Activated CD4-positive, alpha-beta T cell treated with anti-CD3 and anti-CD28 coated beads for 1 hour (primary cell): ENCODE data around the gene ARHGAP4.

Experiments used
- DNase-seq: peaks from one replicate; pipeline ENCODE4 v3.0.0-alpha.2; 2020

Gene ARHGAP4

DNA sequence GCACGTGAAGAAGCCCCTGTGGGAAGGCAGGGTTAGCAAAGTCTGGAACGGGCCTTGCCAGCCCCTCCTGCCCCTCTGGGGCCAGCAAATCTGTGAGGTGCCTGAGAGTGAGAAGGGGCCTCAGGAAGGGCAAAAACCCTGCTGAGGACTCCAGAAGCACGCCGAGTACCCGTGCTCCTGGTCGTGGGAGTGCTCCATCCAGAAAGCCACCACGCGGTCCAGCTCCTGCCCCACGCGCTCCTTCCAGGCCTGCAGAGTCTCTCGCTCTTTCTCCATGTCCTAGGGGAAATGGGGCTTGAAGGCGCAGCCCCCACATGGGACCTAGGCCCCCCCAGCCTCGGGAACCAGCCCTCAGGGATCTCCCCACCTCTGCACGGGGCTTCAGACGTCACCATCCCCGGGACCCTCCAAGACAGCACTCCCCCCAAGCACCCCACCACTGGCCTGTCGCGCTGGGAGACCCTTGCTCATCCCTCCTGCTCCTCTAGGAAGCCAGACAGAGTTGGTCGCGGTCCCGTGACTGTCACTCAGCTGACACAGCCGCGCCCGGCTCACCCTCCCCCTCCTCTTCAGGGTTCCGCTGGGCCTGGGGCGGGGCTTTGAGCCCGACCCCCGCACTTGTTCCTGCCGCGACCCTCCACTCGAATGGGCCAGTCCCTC, 18.2 kb upstream of the ARHGAP4 start, which contains the start of gene RENBP:
RENBP (minus strand) TSS at position 504 of the 660 bp plus-strand sequence; CDS start at position 471, 33 bp downstream.
- DNase-seq: no peak

DNA sequence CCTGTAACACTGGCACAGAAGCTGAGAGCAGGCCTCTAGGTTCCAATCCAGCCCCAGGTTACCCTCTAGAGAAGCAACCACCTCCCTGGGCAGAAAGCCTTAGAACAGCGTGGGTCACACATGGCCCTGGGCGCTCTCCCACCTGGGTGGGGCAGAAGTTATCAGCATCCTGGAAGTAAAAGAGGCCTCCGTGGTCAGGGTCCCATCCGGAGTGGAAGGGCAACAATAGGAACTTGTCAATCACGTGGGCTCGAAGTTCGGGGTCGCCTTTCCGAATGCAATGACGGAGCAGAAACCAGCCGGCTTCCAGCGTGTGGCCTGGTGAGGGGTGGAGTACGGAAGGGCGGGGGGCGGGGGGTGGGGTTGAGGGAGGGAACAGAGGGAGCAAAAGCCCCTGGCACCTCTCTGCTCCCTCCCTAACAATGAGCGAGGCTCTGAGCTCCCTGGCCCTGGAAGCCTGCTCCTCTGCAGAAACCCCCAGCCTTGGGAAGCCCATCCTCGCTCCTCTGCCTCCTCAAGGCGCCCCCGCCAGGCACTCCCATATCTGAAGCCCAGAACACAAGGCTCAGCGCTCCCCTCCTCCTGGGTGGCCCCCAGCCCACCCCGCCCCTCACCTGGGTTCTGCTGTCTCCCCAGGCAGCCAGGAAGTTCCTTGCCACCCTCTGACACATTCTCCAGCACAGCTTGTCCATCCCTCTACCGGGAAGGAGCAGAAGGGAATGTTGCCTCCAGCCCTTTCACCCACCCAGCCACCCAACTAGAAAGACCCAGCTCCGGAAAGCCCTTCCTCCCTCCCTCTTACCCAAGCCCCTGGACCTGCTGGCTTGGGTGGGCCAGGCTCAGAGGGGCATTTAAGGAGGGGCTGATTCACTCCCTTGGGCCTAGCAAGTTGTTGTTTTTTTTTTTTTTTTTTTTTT, 15.5 kb upstream of the ARHGAP4 start:
- DNase-seq: no peak

DNA sequence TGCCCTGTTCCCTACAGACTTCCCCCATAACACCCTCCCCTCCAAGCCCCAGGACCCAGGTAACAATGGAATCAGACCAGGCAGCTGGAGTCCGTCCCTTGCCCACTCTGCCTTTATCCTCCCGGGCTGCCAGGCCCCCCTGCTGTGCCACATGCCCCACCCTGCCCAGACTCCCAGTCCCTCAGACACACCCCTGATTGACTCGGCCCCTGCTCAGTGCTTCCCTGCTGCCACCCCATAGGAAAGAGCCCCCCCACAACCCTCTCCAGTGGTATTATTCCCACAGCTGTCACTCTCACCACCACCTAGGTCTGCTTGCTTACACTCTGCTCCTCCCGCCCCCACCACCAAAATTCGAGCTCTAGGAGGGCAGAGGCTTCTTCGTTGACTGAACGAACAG, 13.5 kb upstream of the ARHGAP4 start:
- no peak for DNase-seq

DNA sequence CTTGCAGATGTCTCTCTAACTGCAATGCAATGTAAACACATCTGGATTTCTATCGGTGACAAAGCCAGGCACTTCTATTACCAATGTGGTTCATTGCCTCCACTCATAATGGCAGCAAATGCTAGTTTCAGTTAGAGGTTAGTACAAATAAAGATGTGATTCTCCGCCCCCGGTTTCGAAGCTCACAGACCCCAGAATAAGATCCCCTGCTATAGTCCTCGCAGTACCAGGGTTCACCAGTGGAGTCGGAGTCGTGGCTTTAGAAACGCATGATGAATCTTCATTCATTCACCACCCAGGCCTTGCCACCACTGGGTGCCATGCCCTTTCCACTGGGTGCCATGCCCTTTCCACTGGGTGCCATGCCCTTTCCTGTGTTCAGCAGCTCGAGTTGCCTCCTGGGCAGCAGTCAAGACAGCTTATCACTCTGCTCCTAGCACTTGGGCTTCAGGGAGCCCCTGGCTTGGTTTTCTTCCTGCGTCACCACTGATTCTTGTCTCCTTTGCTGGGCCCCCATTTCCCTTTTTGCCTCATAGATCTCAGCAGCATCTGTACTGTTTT, 12.2 kb upstream of the ARHGAP4 start:
- DNase-seq: no peak

DNA sequence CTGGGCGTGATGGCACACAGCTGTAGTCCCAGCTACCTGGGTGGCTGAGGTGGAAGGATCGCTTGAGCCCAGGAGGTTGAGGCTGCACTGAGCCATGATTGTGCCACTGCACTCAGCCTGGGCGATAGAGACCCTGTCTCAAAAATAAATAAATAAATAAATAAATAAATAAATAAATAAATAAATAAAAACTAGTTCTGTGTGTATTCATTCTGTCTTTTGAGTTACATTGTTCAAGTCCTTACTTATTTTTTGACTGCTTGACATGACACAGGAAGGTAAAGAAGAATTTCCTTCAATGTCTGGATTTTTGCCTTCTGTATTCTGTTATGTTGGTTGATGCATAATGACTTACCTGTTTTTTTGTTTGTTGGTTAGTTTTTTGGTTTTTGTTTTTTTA, 11.0 kb upstream of the ARHGAP4 start:
- DNase-seq: no peak

DNA sequence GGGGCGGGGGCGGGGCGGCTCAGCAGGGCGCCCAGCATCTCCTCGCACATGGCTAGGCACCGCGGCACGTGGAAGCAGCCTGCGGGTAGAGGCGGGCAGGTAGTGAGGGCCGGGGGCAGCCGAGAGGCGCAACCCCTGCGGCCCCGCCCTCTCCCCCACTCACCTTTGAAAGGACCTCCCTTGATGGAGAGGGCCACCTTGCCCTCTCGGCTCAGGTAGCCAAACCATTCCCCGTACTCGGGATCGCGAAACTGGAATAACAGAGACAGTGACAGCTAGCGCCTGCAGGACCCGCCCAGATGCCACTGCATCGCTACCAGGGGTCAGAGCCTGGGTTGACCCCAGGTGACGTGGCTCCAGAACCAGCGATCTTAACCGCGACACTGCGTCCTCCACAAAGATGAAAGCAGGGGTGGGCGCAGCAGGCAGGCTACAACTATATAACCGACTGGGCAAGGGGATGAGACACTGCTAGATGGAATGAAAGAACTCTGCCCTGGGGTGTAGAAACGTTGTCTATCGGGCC, 9.3 kb upstream of the ARHGAP4 start:
- no peak for DNase-seq

DNA sequence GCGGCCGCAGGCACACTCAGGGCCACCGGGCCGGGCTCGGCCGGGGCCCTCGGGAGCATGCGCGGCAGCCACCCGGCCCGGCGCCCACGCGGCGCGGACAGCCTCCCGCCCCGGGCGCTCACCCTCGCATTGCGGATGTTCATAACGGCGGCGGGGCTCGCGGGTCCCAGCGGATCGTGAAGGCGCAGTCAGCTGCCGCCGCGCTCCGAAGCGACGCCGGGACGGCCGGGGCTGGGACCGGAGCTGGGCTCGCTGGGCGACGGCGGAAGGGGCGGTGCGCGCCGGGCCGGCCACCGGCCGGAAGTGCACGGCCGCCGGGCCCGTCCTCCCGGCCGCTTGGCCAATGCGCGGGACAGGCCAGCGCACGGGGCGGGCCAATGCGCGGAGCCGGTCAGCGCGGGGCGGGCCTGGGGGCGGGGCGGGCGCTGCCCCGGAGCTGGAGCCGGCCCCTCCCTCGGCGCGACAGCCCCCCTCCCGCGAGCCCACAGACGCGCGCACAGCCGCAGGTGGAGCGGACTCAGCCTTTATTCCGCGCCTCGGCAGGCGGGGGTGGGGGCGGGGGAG, 8.8 kb upstream of the ARHGAP4 start, which contains the start of gene NAA10:
NAA10 (minus strand) TSS at position 276 of the 564 bp plus-strand sequence; CDS start at position 143, 133 bp downstream.
- DNase-seq: no peak

DNA sequence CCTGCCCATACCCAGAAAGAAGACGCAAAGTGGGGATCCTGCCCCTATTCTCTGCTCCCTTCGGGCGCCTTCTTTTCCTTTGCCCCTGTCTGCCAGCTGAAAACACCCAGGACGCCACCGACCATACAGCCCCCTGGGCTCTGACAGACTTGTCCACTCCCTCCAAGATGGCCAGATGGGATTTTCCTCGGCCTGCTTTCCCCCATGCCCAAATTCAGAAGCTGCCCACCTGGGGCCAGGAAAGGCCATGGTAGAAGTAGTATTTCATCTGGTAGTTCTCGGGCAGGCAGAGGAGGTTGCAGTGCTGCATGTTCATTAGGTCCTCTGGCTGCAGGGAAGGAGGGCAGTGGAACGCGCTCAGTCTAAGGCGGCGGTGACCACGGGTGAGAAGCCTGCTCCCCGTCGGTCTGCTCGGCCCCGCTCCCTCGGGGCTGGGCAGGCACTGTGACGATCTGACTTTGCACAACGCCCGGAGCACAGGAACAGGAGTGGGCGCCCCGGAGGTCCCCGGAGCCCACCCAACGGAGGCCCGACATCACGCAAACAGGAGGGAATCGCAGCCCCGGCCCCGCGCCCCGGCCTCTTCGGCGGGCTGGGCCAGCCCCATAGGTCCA, 8.2 kb upstream of the ARHGAP4 start:
- no peak for DNase-seq

DNA sequence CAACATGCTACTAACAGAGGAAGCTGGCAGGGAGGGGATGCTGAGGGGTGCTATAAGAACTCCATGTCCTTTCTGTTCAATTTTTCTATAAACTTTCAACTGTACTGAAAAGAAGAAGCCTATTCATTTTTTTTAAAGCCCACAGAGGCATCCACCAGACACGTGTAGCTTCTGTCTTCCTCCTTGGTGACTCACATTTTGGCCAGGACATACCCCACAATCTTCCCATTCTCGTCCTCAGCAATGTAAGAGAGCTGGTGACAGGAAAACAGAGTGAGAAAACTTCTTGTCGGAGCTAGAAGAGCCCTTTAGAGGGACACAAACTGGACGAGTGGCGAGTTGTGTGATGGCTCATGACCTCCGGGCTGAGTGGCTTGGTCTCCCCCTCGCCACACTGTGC, 7.7 kb upstream of the ARHGAP4 start:
- no peak for DNase-seq

DNA sequence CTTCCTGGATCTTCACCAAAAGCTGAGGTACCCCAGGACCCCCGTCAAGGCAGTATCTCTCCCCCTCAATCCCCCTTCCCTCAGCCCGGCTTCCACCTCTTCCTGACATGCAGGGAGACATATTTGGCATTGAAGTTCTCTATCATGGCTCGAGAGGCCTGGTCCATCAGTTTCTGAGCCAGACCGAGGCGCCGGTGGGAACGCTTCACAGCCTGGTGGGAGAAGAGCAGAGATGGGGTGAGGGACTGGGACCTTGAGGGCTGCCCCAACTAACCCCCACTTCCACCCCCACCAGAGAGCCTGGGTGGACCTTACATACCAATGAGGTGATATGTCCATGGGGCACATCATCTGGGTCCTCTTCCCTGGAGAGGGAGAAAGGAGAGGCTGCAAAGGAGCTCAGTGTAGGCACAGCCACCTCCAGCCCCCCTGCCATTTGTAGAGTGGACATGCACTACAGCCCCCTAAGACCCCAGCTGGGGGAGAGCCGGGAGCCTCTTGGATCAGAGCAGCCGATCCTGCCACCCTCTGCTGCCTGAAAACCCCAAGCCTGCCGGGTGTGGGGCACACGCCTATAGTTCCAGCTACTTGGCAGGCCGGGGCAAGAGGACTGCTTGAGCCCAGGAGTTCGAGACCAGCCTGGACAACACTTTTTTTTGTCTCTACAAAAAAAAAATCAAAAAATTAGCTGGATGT, 6.3 kb upstream of the ARHGAP4 start:
- DNase-seq: no peak

DNA sequence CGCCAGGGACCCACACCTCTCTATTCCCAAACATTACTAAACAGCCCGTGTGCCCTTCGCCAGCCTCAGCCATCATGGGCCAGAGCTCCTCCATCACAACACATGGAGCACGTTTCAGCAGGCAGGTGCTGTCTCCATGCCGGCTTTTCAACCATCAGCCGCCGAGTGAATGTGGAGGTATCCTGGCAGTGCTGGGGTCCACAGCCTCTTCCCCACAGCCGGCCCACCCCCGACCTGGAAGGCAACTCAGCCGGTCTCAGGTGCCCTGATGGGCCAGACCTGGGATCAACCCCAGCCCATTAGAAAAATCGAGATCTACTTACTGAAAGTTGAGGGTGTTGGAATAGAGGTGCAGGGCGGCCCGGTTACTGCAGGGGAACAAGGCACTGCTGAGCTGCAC, 5.7 kb upstream of the ARHGAP4 start:
- DNase-seq: no peak

DNA sequence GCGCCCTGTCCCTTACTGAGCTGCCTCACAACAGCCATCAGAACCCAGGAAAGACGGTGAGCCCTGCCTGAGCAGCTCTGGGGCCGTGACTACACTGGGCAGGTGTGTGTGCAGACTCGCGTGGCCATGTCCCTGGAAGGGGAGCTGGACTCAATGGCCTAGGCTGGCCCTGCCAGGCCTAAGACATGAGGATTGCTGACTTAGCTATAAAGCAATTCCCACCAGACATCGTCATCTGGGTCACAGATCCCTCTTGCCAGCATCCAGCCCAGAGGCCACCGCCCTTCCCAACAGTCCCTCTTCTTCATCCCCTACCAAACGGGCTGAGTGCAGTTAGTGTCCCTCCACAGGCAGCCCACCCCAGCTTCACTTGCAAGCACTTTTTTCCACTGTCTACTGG, 5.1 kb upstream of the ARHGAP4 start:
- no peak for DNase-seq

DNA sequence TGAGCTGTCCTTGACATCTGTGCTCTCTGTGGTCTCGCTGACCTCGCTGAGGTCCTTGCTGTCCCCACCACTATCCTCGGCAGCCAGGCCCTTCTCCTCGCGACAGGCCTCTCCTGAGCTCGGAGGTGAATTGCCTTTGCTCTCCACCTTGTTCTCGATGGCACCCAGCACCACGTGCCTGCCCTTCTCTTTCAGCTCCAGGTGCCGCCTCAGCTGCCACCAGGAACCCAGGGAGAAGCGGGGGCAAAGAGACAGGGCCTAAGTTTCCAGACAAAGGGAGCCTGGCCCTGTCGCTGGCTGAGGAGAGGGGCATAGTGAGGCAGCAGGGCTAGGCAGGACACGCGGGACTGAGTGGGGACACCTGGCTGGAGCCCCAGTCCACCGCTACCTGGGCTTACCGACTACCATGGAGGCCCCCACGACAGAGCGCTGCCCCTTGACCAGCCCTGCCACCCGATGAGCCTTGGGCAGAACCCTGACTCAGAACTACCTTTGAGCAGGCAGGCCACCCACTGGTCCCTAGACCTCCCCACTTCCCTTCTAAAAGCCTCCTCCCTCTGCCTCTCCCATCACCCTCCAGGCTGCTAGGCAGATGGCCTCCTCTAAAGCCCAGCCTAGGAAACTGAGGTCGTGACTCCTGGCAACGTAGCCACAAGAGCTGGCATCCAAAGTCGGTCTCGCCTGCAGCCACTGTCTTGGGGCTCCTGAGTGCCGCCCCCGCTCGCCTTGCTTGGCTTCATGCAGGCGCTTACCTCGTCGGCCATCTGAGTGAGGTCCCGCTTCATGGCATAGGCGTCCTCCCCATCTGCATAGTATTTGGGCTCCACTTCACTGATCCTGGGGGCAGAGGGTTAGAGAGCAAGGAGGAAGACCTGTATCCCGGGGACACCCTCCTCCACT, 4.2 kb upstream of the ARHGAP4 start:
- DNase-seq: no peak

DNA sequence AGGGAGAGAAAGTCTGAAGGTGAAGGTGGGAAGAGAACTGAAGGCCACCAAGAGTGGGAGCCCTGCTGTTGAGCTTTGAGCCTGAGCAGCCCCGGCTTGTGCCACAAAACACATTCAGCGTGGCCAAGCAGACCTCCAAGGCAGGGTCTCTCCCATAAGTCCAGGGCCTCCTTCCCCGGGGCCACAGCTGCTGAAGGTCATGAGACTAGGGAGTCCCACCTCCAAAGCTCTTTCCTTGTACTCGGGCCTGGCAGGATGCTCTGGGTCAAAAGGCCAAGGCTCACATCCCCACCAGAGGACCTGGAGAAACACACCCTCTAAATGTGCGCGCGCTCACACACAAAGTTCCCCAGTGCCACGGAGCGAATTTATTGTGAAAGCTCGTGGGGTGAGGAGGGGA, 3.5 kb upstream of the ARHGAP4 start:
- no peak for DNase-seq

DNA sequence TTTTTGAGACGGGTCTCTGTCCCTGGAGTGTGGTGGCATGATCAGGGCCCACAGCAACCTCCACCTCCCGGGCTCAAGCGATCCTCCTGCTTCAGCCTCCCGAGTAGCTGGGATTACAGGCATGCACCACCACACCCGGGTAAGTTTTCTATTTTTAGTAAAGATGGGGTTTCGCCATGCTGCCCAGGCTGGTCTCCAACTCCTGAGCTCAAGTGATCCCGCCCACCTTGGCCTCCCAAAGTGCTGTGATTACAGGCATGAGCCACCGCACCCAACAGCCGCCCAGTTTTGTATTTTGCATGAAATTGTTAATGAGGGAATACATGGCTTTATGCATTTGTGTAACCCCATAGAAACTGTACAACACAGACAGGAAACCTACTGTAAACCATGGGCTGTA, 2.8 kb upstream of the ARHGAP4 start:
- no peak for DNase-seq

DNA sequence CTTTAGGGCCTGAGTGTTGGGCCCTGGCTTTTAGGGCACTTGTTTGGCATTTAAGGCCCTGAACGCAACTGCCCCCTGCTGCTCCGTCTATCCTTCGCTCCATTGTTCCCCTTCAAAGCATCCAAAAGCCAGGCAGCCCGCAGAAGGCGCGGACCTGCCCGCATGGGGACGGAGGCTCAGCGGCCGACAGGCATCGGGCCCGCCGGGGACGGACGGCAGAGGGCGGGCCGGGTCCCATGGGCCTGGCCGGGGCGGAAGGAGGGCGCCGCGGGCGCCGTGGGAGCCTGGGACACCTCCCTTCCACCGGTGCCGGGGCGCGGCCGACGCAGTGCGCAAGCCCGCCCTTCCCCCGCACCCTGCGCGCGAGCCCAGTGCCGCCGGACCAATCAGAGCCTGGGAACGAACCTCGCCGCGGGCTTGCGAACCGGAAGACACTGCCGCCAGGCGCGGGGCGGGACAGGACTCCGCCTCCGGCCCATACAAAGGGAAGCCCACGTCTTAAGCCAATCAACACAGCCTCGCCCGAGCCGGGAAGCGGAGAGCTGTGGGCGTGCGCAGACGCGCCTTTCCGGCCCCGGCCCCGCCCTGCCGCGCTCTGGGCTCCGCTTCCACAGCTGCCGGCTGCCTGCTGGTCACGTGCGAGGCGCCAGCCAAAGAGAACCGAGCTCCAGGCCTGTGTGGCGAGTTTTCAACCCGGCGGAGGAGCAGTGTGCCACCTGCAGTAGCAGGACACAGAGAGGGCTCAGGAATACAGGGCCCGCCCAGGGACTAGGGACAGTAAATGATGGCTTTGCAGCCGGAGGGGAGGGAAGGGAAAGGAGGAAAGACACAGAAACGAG, 2.1 kb upstream of the ARHGAP4 start:
- peak; percentile 89 for DNase-seq

DNA sequence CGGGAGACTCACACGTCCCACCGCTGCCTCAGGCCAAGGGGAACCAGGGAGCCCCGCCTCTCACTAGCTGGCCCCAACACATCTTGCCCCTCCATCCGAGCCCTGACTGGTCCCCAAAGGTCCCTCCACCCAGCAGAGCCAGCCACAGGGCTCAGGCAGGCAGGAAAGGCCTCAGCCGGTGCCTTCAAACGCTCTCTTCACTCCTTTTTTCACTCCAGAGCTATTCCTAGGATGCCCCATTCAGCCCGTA, 1.5 kb upstream of the ARHGAP4 start:
- DNase-seq: no peak

DNA sequence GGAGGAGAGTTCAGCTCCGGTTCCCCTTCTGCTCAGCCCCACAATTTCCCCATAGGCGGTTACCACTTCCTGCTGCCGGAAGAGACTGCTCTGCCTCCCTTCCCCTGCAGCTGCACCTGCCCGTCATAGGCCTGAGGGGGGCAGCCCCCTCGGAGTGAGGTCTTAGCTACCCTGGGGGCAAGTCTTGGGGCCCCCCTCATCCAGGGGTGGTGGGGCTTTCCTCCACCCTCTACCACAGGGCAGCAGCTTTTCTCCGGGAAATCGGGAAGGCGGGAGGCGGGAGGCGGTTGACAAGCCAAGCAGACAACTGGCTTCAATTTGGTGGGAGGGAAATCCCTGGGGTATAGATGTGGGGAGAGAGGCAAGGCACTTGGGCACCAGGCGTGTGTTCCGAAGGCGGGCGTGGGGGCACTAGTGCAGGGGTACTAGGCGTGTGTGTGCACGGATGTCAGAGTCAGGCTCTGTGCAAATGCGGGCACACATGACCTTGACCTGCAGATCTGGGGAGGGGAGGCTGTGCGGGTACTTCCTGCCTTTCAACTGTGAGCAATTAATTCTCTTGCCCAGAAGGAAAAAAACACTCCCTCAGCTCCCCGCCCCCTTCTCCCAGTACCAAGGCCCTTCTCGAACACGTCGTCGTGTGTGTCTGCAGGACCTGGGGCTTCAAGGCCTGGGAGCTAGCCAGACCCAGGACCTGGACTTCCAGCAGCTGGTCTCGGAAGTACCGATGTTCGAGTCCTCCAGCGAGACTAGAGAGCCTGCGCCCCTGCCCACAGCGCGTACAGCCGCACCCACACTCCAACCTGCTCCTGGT, 1.0 kb upstream of the ARHGAP4 start:
- peak; percentile 59 for DNase-seq

DNA sequence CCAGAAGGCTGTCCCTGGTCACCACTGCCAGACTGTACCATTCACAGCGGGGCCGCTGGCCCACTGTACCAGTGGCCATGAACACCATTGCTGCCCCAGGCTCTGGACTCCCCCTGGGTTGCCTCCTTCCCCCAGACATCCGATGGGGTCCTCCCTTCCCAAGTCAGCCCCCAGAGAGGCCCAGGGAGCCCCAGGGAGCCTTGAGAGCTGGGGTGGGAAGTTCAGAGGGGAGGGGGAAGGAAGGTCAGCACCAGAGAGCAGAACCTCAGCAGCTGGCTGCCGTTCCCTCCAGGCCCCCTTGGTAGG, 441 bp upstream of the ARHGAP4 start:
- DNase-seq: no peak

DNA sequence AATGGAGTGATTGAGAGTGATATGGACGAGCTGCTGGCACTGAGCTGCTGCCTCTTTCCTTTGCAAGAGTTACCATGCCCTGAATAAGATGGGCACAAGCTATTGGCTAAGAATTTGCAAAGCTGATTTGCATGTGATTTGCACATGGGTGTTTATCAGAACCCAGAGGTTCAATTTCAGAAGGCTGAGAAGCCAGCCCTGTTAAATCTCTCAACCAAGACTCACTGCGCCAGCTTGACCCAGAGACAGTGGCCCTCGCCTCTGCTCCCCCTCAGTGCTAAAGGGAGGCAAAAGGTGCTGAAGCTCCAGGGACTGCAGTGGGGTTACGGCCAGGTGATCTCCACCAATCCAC, 701 bp downstream of the ARHGAP4 start:
- no peak for DNase-seq
